A549 (cell line): ENCODE results near the gene ROPN1L. TPM values are rescaled to one million over a fixed set of nuclear protein-coding genes. Genes with fewer than 3 reads are reported as not detected.

Experiments
- ATAC-seq, 2 experiments: fragments of 200-7000 bp in 1 of 2; fragments of >200 bp in 1 of 2; cut with Nextera tagmentation in 1 of 2; cut with Tn5 transposase in 1 of 2; 3 replicates each; pipeline versions ENCODE4 v1.8.0 to v1.9.1; 2018 to 2020; ENCODE audit warnings: mild to moderate bottlenecking in 1 of 2, moderate library complexity in 1 of 2
- CTCF ChIA-PET: fragments of 300-600 bp; sonication (Branson Sonifier 250); formaldehyde crosslinking; extraction: SDS; loops from one replicate; lab custom pipeline; 2021; ENCODE audit warnings: antibody characterized with exemption, inconsistent platforms; lab: Yijun Ruan, JAX
- POLR2A ChIA-PET: fragments of 350-600 bp; formaldehyde crosslinking; extraction: SDS; loops from one replicate; lab custom pipeline; 2021; ENCODE audit warnings: antibody characterized with exemption, inconsistent platforms; lab: Yijun Ruan, JAX
- DNase-seq, 2 experiments: peaks; one replicate each; pipeline versions ENCODE4 v3.0.0 to v3.0.0-alpha.2; 2011 to 2016; ENCODE audit warnings: low read depth in 1 of 2, low spot score in 1 of 2
- FAIRE-seq: peaks from 2 replicates; lab custom pipeline; 2011; peaks lifted over from hg19 to GRCh38; lab: Jason Lieb, UNC
- H3K27ac ChIP-seq, 2 experiments: fragments of >200 bp; sonication (Bioruptor Twin); formaldehyde crosslinking; 3 replicates each; pipeline ENCODE4 v1.5.1; 2016 to 2017
- H3K4me1 ChIP-seq: fragments of >200 bp; sonication (Bioruptor Twin); formaldehyde crosslinking; 3 replicates; pipeline ENCODE4 v1.6.1; 2016
- H3K4me2 ChIP-seq: fragments of >200 bp; sonication (Bioruptor Twin); formaldehyde crosslinking; 3 replicates; pipeline ENCODE4 v1.6.1; 2016
- H3K4me3 ChIP-seq: fragments of >200 bp; sonication (Bioruptor Twin); formaldehyde crosslinking; 3 replicates; pipeline ENCODE4 v1.5.1; 2016
- H3K9me3 ChIP-seq: fragments of >200 bp; sonication (Bioruptor Twin); formaldehyde crosslinking; 3 replicates; pipeline ENCODE4 v1.6.1; 2016
- CBX2 ChIP-seq: fragments of 200-600 bp; sonication (generic); IDR thresholded peaks from 2 replicates; pipeline ENCODE4 v1.6.1; 2016; ENCODE audit warnings: low read depth, mild to moderate bottlenecking, borderline replicate concordance
- EHMT2 ChIP-seq: fragments of 200-600 bp; sonication (generic); IDR thresholded peaks from 2 replicates; pipeline ENCODE4 v1.6.1; 2016; ENCODE audit warnings: antibody characterized with exemption, low read depth, mild to moderate bottlenecking, moderate library complexity
- FOSL2 ChIP-seq, 2 experiments: fragments of 450-650 bp in 1 of 2; fragments of >200 bp in 1 of 2; sonication (Bioruptor Twin) in 1 of 2; formaldehyde crosslinking; IDR thresholded peaks; 2 replicates each; pipeline versions ENCODE4 v1.5.0 to v1.6.1; 2016 to 2020; ENCODE audit warnings: mild to moderate bottlenecking in 1 of 2, moderate library complexity in 1 of 2
- GATA3 ChIP-seq: IDR thresholded peaks from 2 replicates; pipeline ENCODE4 v1.6.1; 2012; ENCODE audit warnings: borderline replicate concordance
- HDAC2 ChIP-seq: fragments of 200-600 bp; sonication (generic); IDR thresholded peaks from 2 replicates; pipeline ENCODE4 v1.6.1; 2016
- JUNB ChIP-seq: fragments of >200 bp; sonication (Bioruptor Twin); formaldehyde crosslinking; IDR thresholded peaks from 2 replicates; pipeline ENCODE4 v1.6.1; 2016
- MAFK ChIP-seq: fragments of 450-650 bp; IDR thresholded peaks from 2 replicates; pipeline ENCODE4 v1.6.1; 2014; ENCODE audit not compliant: partially characterized antibody
- MAZ ChIP-seq: fragments of 150-350 bp; IDR thresholded peaks from 2 replicates; pipeline ENCODE4 v1.6.1; 2014; ENCODE audit warnings: antibody characterized with exemption, low read depth, low read length, borderline replicate concordance
- PHF8 ChIP-seq: fragments of 200-600 bp; sonication (generic); IDR thresholded peaks from 2 replicates; pipeline ENCODE4 v1.6.1; 2016; ENCODE audit warnings: low read depth, mild to moderate bottlenecking, antibody characterized with exemption, moderate library complexity, borderline replicate concordance
- RAD21 ChIP-seq, 2 experiments: fragments of >200 bp in 1 of 2; sonication (Bioruptor Twin) in 1 of 2; formaldehyde crosslinking in 1 of 2; IDR thresholded peaks in 1 of 2; conservative IDR thresholded peaks in 1 of 2; 2 replicates in 1 of 2; 3 replicates in 1 of 2; pipeline ENCODE4 v1.6.1; 2012 to 2018; ENCODE audit warnings: inconsistent platforms in 1 of 2
- REST ChIP-seq: fragments of 200-600 bp; sonication (generic); IDR thresholded peaks from 2 replicates; pipeline ENCODE4 v1.6.1; 2016; ENCODE audit warnings: antibody characterized with exemption, mild to moderate bottlenecking, moderate library complexity
- RFX5 ChIP-seq: fragments of 450-650 bp; IDR thresholded peaks from 2 replicates; pipeline ENCODE4 v1.7.1; 2014; ENCODE audit warnings: antibody characterized with exemption, mild to moderate bottlenecking, moderate library complexity
- WGBS: methylation state at CpG from one replicate; pipeline ENCODE4 v1.1.6; 2017; ENCODE audit errors: missing lambda C conversion rate; 5-methylcytosine and 5-hydroxymethylcytosine counted together
- polyA plus RNA-seq, 4 experiments: library from polyadenylated mRNA; depleted of rRNA in 3 of 4; stranded (reverse); fragments of >200 nt; fragmentation: RNase III in 1 of 4; extraction: RNeasy Plus Mini Kit Qiagen cat#74134 plus additional on column Dnase treatment in 1 of 4; gene quantifications; 2 replicates in 3 of 4; 3 replicates in 1 of 4; pipeline ENCODE4 v1.2.3, GENCODE V29; 2011 to 2017
- TF ChIP-seq, protein P1 (sequence below): IDR thresholded peaks from 2 replicates; pipeline ENCODE4 v1.6.1; 2012; ENCODE audit warnings: low read depth, borderline replicate concordance

The ROPN1L gene
- polyA plus RNA-seq, 2 of the 4 experiments (the other 2 are of a cell fraction): 0.83 to 1.4 TPM

DNA sequence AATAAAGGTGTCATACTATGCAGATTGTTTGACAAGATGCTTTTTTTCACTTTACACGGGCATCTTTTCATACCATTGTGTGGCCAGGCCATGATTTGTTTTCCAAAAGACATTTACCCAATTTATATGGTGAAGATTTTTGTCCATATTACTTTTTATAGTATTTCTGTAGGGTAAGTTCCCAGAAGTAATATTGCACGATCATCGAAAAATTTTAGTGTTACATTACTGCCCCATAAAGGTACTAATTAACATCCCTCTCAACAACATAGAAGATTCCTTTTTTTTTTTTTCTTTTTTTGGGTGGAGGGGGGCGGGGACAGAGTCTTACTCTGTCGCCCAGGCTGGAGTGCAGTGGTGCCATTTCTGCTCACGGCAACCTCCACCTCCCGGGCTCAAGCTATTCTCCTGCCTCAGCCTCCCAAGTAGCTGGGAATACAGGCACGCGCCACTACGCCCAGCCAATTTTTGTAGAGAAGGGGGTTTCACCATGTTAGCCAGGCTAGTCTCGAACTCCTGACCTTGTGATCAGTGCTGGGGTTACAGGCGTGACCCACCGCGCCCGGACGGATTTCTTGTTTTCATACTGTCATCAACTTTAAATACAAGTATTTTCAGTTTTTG is 1.2 kb upstream of the ROPN1L start:
- peaks cover 7% of the 10 kb centered on the region; the same call in 1 of the 3 replicates for H3K4me1 ChIP-seq
- FAIRE-seq (no peak), ATAC-seq (no peak), DNase-seq (no peak)
- WGBS: 82% methylated on average over 16 of the region's 16 CpGs
- no peaks in the 10 kb centered on the region for H3K9me3 ChIP-seq
- POLR2A ChIA-PET: interaction anchor here (1.0 to 1.6 kb wide), 3 partner anchors 16 to 191 kb away, joined by 3 to 5 read pairs (median 4); partner anchors contain the start of genes ATPSCKMT and CCT5
- H3K4me2 ChIP-seq: peak overlapping the region; percentile 88
- H3K4me3 ChIP-seq: peak overlapping the region; percentile 57; the same call in 1 of the 3 replicates
- TF ChIP-seq HDAC2: no peak
- TF ChIP-seq MAFK: peak; percentile 93
- peak overlapping the region in 1 of 2 experiments; percentile 85; a peak in 1 of 6 replicates for H3K27ac ChIP-seq
- CTCF ChIA-PET: interaction anchor here (1.0 to 2.5 kb wide), 3 partner anchors 9 to 187 kb away, joined by 3 to 9 read pairs (median 3); no protein-coding TSS in a partner anchor

DNA sequence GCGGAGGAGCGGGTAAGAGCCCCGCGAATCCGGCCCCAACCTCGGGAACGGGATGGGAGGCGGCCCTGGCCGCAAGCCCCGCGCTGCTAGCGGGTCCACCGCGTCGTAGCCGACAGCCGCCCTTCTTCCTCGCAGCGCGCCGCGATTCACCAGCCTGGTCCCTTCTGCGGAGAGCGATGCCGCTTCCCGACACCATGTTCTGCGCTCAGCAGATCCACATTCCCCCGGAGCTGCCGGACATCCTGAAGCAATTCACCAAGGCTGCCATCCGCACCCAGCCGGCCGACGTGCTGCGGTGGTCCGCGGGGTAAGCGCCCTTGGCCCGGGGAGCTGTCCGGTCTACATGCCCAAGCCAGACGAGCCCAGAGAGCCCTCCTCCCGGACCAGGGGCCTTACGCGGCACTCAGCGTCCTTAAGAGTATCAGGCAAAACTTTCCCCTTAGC is 335 bp downstream of the ROPN1L start:
- FAIRE-seq: no peak
- ChIA-PET POLR2A (interaction anchor here (0.6 to 1.1 kb wide), 2 partner anchors 149 to 158 kb away, joined by 3 read pairs; no protein-coding TSS in a partner anchor), CTCF (interaction anchor here (2.0 to 19.4 kb wide), 3 partner anchors 12 to 177 kb away, joined by 9 to 479 read pairs (median 25); no protein-coding TSS in a partner anchor)

GRCh38 chr5:10442576-10442975 is 897 bp downstream of the ROPN1L start:
- WGBS: 48% methylated on average over 4 of the region's 4 CpGs

More for the DNA sequence above, 335 bp downstream of the ROPN1L start:
- no peaks in the 10 kb centered on the region for H3K9me3 ChIP-seq
- peaks cover 7% of the 10 kb centered on the region; the same call in 1 of the 3 replicates for H3K4me1 ChIP-seq
- ATAC-seq: peak; percentile 79 to 84
- TF ChIP-seq, protein P1, sequence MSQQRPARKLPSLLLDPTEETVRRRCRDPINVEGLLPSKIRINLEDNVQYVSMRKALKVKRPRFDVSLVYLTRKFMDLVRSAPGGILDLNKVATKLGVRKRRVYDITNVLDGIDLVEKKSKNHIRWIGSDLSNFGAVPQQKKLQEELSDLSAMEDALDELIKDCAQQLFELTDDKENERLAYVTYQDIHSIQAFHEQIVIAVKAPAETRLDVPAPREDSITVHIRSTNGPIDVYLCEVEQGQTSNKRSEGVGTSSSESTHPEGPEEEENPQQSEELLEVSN: 0 out of 2 replicates have a peak, but pooled peaks have one; percentile 37
- no peak for TF ChIP-seq MAZ
- 2% methylated on average over 21 of the region's 44 CpGs for WGBS
- H3K4me3 ChIP-seq: peak overlapping the region; percentile 57
- H3K27ac ChIP-seq: peak overlapping the region; percentile 42 to 85; a peak in 4 of 6 replicates
- H3K4me2 ChIP-seq: peak overlapping the region; percentile 88
- peak in 1 of 2 experiments; percentile 66 for DNase-seq

More at GRCh38 chr5:10442576-10442975, 897 bp downstream of the ROPN1L start:
- ATAC-seq (no peak), DNase-seq (no peak), FAIRE-seq (no peak)
- CTCF ChIA-PET: interaction anchor here (2.0 to 19.4 kb wide), 3 partner anchors 11 to 176 kb away, joined by 9 to 479 read pairs (median 25); no protein-coding TSS in a partner anchor
- POLR2A ChIA-PET: no interaction called here
- peaks cover 7% of the 10 kb centered on the region; the same call in 1 of the 3 replicates for H3K4me1 ChIP-seq
- H3K9me3 ChIP-seq: no peaks in the 10 kb centered on the region
- TF ChIP-seq CBX2: no peak
- no peak for TF ChIP-seq EHMT2
- TF ChIP-seq FOSL2 (IDR thresholded peaks at IDR 0.05): no peak
- TF ChIP-seq FOSL2 (CRISPR knock-in tag; IDR thresholded peaks at IDR 0.05): no peak
- no peak for TF ChIP-seq RFX5
- no peak for TF ChIP-seq MAZ
- TF ChIP-seq MAFK: no peak
- TF ChIP-seq PHF8: no peak
- TF ChIP-seq HDAC2: no peak
- no peak for TF ChIP-seq REST
- TF ChIP-seq GATA3: no peak
- no peak for TF ChIP-seq JUNB
- TF ChIP-seq RAD21 (conservative IDR thresholded peaks at IDR 0.05 in 1 of 2, IDR thresholded peaks at IDR 0.05 in 1 of 2): no peak
- peak overlapping the region; percentile 57 for H3K4me3 ChIP-seq
- peak overlapping the region; percentile 88 for H3K4me2 ChIP-seq
- no peak overlapping the region for H3K27ac ChIP-seq
